ENCODE data around the gene GJA3.
A peak's percentile ranks its signal among the peaks of the same experiment; 100 is the strongest.

Gene GJA3

DNA sequence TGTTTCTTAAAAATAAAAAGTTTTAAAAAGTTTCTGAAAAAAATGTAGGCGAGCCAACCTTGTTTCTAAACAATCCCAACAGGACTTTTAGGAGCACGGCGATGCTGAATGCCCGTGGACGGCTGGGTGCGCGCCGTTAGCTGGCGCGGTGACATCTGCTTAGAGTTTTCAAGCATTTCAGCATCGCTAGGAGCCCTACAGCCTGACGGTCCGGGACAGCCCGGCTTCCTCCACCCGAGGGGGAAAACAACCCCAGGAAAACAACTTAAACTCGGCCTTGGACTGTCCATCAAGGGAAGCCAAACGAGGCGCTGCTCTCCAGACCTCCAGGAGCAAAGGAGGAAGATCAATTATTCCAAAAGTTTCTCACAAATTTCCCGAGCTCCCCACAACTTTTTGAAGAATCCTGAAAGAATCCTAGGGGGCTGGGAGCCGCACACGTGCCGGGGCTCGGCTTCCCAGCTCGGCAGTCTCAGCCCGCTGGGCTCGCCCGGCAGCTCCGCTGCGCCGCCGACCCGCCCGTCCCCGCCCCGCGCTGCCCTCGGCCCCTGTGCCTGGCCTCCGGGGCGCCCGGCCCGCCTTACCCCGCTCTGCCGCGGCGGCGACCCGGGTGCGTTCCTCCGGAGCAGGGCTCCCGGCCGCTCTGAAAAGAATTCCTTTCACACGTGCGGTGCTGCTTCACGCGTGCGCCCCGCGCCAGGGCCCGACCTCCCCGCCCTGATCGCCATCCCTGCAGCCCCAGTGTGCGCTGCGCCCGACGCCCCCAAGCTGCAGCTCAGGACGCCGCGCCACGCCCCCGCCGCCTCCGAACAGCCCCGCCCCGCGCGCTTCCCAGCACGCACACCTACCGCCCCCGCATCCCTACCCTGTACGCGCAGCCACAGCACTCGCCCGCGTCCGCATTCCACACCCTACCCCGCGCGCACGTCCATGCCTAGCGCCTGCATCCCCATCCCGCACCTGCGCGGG is at the start of gene GJA3:
GJA3 (minus strand) TSS at position 747 of the 969 bp plus-strand sequence. CDS start 17,764 bp downstream, outside the sequence.
- DNase-seq: peak; percentile 39

DNA sequence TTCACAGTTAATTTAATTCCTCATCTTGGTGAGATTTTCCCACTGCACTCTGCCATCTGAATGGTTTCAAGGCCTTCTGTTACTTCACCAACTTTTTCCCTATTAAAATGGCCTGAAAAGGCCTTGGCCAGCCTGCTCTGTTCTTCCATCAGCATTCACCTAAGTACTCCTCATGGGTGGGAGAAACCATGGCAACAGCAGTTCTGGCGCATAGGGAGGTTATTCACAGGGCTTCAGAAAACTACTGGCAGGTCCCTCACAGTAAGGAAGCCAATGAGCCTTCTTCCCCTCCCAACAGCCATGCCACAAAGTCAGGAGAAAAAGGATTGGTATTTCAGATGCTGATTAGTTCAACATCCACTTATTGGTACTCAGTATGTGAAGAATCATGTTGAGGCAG is 49.1 kb upstream of the GJA3 start:
- DNase-seq: no peak

DNA sequence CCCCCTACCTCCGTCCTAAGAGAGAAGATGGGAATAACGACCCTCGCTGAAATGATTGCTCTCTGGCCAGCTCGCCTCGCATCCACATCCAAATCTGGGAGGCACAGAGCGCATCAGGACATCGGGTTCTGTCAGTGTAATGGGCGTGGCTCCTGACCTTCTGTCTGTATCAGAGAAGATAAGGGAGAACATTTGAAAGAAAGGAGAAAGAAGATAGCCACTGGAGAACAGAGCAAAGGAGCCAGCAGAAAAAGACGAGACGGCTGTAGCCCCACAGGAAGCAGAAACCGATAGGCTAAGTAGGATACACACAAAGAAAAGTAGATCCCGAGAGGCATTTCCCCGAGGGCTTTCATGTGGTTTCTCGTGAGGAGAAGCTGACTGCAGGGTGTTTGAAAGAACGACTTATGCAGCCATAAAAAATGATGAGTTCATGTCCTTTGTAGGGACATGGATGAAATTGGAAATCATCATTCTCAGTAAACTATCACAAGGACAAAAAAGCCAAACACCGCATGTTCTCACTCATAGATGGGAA is 45.9 kb upstream of the GJA3 start:
- DNase-seq: no peak

DNA sequence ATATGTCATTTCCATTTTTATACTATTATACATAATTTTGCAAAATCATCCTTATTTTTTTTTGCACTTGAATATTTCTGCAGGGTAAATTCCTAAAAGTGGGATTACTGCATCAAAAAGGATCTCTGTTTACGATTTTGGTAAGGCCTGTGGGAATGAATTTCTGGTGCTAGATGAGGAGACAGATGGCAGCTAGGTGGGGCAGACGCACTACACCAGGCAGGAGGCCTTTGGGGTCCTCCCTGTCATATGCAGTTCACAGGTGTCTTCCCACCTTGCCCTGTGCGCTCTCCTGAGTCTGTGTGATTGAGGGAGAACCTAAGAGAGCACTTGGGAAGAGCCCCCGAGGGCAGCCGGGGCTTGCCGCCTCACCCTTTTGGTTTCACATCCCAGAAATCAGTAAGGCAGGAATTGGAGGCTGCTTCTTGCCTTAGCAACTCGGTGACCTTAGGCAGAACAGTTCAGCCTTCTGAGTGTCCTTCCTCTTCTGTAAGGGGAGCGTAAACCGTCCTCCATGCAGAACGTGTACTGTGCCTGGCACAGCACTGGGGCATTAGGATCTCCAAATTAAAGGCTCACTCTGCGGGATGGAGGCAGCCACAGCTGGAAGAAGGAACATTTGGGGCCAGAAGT is 45.3 kb upstream of the GJA3 start:
- no peak for DNase-seq

DNA sequence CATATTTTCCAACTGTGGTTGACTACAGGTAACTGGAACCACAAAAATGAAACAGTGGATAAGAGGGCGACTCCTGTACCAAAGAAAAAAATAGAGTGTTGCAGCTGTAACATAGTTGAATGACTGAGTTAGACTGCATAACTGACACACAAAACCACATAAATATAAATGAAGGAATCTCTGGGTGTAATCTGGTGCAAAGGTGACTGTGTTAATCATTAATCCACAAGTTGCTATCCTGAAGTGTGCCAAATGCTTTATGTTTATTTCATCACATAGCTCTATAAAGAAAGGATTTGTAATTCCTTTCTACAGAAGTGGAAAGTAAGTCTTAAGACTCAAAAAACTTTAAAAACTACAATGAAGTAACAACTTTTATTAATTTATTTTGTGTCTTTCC is 37.9 kb upstream of the GJA3 start:
- no peak for DNase-seq

DNA sequence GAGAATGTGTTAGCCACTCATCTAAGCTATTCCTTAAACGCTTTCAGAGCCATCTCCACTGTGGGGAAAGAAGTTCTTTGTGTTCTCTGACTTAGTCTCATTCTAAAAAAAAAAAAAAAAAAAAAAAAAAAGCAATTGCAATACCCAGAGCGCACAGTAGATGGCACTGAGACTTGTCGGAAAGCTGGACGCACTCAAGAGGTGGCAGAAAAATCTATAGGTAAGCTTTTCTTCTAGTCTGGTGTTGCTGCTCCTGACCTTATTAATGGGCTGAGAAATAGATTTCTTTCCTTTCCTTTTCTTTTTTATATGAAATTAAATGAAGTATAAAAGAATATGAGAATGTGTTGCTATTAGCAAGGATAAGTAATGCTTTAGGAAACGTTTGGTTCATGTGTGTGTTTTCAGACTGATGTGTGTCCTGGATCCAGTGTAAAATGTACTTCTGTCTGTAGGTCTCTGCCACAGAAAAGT is 36.5 kb upstream of the GJA3 start:
- DNase-seq: peak; percentile 60

DNA sequence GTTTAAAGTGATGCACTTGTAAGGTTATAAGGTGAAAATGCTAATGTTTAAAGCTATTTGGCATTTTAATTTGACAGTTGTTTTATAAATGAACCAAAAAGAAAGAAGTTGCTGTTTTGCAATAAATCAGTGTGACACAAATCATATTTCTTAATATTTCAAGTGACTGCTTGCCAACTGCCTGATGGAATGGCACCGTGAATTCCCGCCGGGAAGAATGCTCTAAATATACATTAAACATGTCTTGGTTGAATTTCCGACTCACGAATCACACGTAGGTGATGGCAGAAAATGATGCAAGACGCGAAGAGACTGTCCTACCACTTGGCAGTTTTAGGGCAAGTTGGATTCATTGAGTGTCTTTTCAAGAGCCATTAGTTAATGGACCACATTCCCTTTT is 34.9 kb upstream of the GJA3 start:
- DNase-seq: no peak

DNA sequence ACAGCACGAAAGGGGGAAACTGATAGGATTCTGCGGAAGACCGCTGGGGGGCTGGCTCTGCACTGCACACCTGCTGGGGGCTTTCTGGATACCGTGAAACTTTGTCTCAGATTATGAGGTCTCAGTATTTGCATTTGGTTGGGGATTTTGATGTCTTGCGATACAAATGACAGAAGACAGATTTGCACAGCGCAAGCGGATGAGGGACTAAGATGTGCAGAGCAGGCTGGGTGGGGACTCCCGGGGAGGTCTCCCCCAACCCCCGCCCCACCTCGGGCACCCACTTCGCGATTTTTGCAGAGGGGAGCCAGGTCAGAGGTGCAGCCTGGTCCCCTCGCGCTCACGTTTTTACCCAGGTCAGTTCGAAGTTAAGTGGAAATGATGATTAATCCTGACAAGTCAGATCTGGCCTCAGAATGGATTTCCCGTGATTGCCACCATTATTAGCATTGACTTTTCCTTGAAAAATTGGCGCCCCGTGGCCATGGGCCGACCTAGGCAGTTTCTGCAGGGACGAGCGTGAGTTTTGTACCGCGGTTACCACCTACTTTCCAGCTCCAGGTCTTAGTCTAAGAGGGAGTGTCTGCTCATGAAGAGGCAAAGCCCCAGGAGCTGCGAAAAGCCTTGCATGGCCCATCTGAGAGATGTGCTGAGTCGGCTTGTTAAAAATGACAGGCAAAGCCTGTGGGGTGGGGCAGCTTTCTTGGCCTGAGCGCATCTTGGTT is 33.2 kb upstream of the GJA3 start:
- DNase-seq: no peak

DNA sequence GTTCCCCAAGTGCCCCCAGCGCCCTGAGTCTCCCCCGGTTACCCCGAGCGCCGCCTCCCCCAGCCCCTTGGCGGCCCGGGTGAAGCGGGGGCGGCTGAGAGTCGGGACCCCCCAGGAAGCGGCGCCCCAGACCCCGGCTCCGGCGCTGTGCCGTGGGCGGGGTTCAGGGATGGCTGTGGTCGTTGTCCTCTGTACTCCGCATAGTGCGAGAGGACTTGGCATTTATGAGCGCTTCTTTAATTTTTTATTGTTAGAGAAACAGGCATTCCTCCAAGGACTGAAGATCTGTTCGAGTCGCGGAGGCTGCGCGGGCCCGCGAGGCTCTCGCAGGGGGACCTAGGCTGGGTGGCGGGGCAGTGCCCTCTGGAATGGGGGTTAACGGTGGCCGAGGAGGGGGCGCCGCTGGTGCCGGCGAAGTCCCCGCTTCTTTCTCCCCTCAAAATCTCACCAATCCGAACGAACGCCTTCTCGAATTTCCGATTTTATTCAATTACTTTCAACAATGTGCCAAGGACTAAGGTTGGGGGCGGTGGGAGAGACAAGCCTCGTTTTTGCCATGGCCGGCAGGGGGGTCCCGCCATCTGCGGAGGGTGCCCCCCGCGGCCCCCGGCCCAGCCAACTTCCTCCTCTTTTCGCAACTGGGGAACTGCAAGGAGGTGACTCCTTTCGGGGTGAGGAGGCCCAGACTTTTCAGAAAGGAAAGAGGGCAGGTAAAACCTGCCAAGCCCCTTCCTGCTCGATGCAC is 32.5 kb upstream of the GJA3 start:
- no peak for DNase-seq

DNA sequence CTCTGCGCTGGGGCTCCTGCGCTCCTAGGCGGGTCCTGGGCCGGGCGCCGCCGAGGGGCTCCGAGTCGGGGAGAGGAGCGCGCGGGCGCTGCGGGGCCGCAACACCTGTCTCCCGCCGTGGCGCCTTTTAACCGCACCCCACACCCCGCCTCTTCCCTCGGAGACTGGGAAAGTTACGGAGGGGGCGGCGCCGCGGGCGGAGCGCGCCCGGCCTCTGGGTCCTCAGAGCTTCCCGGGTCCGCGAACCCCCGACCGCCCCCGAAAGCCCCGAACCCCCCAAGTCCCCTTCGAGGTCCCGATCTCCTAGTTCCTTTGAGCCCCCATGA is 31.9 kb upstream of the GJA3 start, which contains the start of gene GJB2:
GJB2 (minus strand) TSS at position 103 of the 326 bp plus-strand sequence. CDS start 3,357 bp downstream, outside the sequence.
- DNase-seq: no peak

DNA sequence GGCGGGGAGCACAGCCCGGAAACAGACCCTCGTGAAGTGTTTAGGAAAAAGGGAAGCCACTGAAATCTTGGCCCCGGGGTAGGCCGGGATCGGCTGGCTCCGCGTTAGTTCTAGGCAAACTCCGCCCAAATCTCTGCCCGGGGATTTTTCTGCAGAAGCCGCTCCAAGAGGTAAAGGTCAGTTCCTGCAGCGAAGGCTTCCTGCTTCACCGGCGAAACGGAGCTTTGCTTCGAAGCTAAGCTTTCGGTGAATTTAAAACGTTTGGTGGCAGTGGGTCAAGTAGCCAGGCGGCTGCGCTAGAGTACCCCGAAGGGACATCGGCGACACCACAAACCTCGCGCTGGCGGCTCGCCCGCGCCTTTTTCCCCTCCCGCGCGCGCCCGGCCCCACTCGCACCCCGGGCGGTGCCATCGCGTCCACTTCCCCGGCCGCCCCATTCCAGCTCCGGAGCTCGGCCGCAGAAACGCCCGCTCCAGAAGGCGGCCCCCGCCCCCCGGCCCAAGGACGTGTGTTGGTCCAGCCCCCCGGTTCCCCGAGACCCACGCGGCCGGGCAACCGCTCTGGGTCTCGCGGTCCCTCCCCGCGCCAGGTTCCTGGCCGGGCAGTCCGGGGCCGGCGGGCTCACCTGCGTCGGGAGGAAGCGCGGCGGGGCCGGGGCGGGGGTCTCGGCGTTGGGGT is 31.4 kb upstream of the GJA3 start:
- no peak for DNase-seq

DNA sequence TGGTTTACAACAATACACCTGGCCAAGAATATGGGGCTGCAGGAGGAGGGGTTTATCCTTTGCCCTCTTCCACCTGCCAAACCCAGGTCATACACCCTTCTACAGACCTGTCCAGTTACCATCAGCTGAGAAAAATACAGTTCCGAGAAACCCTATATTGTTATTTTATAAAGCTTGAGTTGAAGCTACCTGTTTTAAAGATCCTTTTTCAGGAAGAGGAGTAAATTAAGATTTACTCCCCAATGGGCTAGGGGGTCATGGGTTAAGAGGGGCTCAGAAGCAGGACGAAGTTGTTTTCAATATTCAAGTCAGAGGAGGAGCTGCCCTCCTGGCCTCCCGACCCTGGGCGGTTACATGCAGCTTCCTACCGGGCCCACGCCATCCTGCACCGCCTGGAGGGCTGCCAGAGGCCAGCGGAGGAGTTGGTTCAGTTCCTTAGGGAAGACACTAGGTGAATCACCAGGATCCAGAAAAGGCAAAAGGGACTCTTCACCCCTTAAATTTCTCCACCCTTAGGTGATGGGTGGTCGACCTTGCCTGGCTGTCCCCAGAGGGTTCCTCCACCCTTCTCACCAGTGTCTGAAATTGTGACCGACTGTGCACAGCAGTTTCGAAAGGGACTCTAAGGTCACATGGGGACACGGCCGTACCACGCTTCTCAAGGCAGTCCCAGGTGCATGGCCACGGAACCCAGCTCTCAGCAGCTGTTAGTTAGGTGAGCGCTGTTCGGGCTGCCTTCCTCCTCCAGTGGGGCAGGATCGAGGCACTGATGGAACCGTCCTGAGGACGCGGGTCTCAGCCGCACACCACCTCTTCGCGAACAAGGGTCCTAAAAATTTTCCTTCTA is 30.7 kb upstream of the GJA3 start:
- DNase-seq: no peak

DNA sequence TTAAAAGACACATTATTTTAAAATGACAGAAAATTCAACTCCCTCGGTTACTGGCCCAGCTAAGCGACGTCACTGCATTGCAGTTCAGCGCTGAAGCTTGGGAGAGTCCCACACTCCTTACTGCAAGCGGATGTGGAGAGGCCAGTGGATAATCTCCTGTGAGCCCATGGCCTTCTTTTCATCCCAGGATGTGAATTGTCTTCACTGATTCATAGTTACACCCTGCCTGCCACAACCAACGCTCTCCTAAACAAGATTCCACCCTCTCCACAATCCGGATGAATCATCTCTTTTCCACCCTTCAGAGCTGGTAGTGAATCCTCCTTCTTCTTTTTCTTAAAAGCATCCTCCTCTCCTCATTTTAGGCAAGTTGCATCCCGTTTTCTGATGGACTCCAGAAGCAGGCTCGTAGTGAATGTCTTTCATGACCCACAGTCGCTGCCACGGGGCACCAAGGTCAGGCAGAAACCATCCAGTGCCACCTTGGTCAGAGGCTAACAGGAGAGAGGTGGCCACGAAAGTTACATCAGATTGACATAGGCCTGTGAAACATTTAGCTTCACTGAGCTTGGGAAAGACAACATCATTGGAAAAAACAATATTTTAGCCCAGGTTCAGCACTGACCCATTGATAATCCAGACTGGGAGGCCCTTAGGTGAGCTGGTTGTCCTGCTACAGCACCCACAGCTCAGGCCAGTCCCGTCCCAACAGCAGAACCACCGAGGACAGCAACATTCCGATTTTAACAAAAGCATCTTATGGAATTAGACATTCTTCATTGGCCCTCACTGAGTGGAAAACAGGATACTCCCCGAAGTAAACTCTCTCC is 29.8 kb upstream of the GJA3 start:
- DNase-seq: no peak

DNA sequence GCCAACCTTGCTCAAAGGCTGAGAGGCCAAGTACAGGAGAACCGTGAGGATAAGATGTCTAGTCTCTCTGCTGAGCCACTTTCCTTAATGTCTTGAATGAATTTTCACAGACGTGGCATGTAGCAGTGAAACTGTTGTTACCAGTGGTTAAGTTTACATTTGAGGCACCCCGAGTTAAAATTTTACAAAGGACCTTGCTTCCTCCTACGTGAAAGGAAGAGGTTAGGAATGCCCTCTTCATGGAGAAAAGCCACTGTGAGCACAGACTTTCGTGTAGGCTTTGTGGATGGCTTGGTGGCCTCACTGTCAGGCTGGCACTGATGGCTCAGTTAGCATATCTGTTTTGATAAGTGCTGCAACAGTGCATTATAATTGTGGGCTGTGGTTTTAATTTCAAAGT is 29.2 kb upstream of the GJA3 start:
- DNase-seq: no peak

DNA sequence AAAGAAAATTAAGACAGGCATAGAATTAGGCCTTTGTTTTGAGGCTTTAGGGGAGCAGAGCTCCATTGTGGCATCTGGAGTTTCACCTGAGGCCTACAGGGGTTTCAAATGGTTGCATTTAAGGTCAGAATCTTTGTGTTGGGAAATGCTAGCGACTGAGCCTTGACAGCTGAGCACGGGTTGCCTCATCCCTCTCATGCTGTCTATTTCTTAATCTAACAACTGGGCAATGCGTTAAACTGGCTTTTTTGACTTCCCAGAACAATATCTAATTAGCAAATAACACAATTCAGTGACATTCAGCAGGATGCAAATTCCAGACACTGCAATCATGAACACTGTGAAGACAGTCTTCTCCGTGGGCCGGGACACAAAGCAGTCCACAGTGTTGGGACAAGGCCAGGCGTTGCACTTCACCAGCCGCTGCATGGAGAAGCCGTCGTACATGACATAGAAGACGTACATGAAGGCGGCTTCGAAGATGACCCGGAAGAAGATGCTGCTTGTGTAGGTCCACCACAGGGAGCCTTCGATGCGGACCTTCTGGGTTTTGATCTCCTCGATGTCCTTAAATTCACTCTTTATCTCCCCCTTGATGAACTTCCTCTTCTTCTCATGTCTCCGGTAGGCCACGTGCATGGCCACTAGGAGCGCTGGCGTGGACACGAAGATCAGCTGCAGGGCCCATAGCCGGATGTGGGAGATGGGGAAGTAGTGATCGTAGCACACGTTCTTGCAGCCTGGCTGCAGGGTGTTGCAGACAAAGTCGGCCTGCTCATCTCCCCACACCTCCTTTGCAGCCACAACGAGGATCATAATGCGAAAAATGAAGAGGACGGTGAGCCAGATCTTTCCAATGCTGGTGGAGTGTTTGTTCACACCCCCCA is 28.1 kb upstream of the GJA3 start:
- no peak for DNase-seq

DNA sequence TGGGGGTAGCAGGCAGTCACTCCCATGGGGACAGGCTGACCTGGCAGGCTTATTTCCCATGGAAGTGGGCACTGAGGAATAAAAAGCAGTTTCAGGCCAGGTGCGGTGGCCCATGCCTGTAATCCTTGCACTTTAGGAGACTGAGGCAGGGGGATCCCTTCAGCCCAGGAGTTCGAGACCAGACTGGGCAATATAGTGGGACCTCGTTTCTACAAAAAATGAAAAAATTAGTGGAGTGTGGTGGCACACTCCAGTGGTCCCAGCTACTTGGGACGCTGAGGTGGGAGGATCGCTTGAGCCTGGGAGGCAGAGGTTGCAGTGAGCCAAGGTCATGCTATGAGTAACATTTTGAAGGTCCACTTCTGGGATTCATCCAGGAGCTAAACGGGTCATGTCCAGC is 25.9 kb upstream of the GJA3 start:
- no peak for DNase-seq

DNA sequence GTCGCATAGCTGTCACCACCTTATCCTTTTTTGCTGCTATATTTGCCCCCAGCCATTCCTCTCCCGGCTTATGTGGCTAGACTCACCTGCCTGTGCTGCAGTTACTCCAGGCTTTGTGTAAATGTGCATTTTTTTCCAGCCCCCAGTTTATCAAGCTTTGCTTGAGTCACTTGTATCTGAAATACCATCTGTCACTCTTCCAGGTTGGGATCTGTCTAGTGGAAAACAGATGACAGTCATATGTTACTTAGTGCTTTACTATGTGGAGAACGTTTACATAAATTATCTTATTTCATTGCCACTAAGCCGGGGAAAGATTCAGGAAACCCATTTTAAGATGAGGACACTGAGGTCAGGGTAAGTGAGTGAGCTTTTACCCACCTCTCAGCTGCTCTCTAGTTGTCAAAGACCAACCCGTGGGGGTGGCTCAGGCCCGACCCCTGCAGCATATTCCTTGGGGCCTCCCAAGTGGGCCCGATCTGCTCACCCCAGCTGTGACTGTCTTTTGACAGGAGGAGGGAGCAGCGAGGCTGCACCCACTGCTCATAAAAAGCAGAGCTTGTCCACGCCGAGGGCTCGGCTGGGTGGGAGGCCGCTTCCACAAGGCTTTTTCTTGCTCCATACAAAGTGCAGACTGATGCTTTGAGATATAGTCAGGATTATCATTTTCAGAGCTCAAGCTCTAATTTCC is 24.7 kb upstream of the GJA3 start:
- DNase-seq: no peak

DNA sequence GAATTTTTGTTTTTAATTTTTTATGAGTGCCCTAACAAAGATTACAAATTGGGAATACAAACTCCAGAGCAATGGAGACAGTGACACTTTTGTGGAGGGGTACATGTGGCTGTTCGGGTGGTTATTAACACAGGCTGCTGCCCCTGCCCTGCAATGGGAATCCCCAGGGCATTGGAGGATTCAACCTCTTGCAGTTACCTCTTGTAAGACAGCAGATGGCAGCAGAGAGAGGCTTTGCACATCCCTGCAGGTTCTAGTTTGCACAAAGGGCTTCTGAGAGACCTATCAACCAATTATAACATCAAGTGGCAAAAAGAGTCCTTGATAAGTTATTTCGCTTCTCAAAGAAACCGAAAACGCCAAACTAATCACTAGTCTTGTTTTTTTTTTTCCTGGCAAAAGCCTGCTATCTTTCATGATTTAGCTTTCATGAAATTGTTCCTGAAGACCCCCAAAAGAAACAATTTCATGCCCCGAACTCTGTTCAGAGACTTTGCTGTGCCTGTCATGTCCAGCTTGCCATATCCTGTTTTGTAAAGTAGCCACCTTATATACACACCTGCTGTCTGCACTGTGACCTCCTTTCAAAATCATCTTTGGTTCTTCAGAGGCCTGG is 21.5 kb upstream of the GJA3 start:
- DNase-seq: peak; percentile 78

All from CD4-positive, alpha-beta T cell treated with Interleukin-17A for 1 hour (primary cell).